Loucy (cell line): ENCODE data around the gene OR2G2.

Source experiments
- H2AFZ ChIP-seq: fragments of 200-600 bp; sonication (generic); 2 replicates; pipeline ENCODE4 v1.6.0; 2016; ENCODE audit warnings: antibody characterized with exemption, mild to moderate bottlenecking, low read length, moderate library complexity
- H3F3A ChIP-seq: fragments of 200-600 bp; 2 replicates; pipeline ENCODE4 v1.6.0; 2016; ENCODE audit warnings: antibody characterized with exemption, low read depth, mild to moderate bottlenecking
- H3K27me3 ChIP-seq: fragments of 200-600 bp; sonication (generic); 2 replicates; pipeline ENCODE4 v1.6.1; 2014; ENCODE audit warnings: low read length, mild to moderate bottlenecking; ENCODE audit not compliant: insufficient read depth, poor library complexity, severe bottlenecking
- H3K36me3 ChIP-seq: fragments of 200-600 bp; sonication (generic); 2 replicates; pipeline ENCODE4 v1.6.1; 2016; ENCODE audit warnings: low read length; ENCODE audit not compliant: insufficient read depth
- H3K4me1 ChIP-seq: fragments of 200-600 bp; sonication (generic); 2 replicates; pipeline ENCODE4 v1.5.1; 2014; ENCODE audit warnings: low read length, mild to moderate bottlenecking; ENCODE audit not compliant: insufficient read depth, poor library complexity, severe bottlenecking
- H3K4me2 ChIP-seq: fragments of 200-600 bp; sonication (generic); 2 replicates; pipeline ENCODE4 v1.6.0; 2014; ENCODE audit warnings: antibody characterized with exemption, low read length, low read depth, mild to moderate bottlenecking; ENCODE audit not compliant: poor library complexity, severe bottlenecking
- H3K4me3 ChIP-seq: fragments of 200-600 bp; sonication (generic); 2 replicates; pipeline ENCODE4 v1.5.1; 2014; ENCODE audit warnings: low read length, mild to moderate bottlenecking, mixed read lengths; ENCODE audit not compliant: poor library complexity, severe bottlenecking
- H3K79me2 ChIP-seq: fragments of 200-600 bp; sonication (generic); 2 replicates; pipeline ENCODE4 v1.6.1; 2014; ENCODE audit warnings: low read length; ENCODE audit not compliant: insufficient read depth
- H3K9ac ChIP-seq: fragments of 200-600 bp; sonication (generic); 2 replicates; pipeline ENCODE4 v1.6.0; 2014; ENCODE audit warnings: mild to moderate bottlenecking, low read depth, low read length, moderate library complexity; ENCODE audit not compliant: poor library complexity, severe bottlenecking
- H3K9me2 ChIP-seq: fragments of 200-600 bp; sonication (generic); replicated peaks from 2 replicates; pipeline ENCODE4 v1.6.1; 2016; ENCODE audit warnings: low read depth, low read length, mixed read lengths
- H3K9me3 ChIP-seq: fragments of 200-600 bp; sonication (generic); 2 replicates; pipeline ENCODE4 v1.6.1; 2014; ENCODE audit warnings: mild to moderate bottlenecking, antibody characterized with exemption, low read length, low read depth; ENCODE audit not compliant: insufficient read depth
- H4K20me1 ChIP-seq: fragments of 200-600 bp; sonication (generic); 2 replicates; pipeline ENCODE4 v1.6.0; 2014; ENCODE audit warnings: antibody characterized with exemption, low read length, mild to moderate bottlenecking; ENCODE audit not compliant: insufficient read depth, poor library complexity, severe bottlenecking
- CTCF ChIP-seq: fragments of 200-600 bp; sonication (generic); conservative IDR thresholded peaks from 2 replicates; pipeline ENCODE4 v1.5.1; 2014; ENCODE audit warnings: mild to moderate bottlenecking, antibody characterized with exemption, low read length
- EZH2phosphoT487 ChIP-seq: fragments of 200-600 bp; IDR thresholded peaks from 2 replicates; pipeline ENCODE4 v1.6.1; 2018; ENCODE audit warnings: antibody characterized with exemption, mild to moderate bottlenecking, moderate library complexity, borderline replicate concordance

The OR2G2 gene

DNA sequence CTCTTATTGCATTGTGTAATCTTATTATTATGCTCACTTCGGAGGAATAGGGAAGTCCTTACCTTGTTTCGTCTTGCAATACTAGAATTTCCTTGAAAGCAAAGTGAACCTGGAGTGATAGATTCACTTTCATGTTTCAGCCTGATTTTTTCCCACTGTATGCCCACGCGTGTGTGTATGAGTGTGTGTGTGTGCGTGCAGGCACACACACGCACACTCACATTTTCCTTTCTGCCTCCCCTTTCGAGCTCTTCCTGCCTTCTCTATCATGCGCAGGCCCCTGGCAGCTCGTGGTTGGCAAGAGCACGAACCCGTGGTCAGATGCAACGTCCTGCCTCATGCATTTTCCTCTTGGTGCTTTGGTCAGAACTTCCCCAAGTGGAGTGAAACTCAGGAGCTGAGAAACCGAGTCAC is 39.4 kb upstream of the OR2G2 start, which contains the start of gene GCSAML:
Gene GCSAML (plus strand): TSS at position 366 of the 414 bp plus-strand sequence. CDS start 58 bp downstream, outside the sequence.
- H3K9me2 ChIP-seq = no peaks in the 10 kb centered on the region
- H2AFZ ChIP-seq = peak within 1 kb of the TSS; percentile 13; the same call in 1 of the 2 replicates
- TF ChIP-seq CTCF = no peak
- TF ChIP-seq EZH2phosphoT487 = no peak
- H3K79me2 ChIP-seq = peaks cover 55% of the 10 kb centered on the region
- H3K36me3 ChIP-seq = no peaks in the 10 kb centered on the region
- no peaks in the 10 kb centered on the region for H3K27me3 ChIP-seq
- peak within 1 kb of the TSS; percentile 92 for H3K4me2 ChIP-seq
- no peaks in the 10 kb centered on the region; the same call in 1 of the 2 replicates for H3F3A ChIP-seq
- H4K20me1 ChIP-seq = peaks cover 27% of the 10 kb centered on the region
- H3K4me1 ChIP-seq = peaks cover 70% of the 10 kb centered on the region
- no peaks in the 10 kb centered on the region for H3K9me3 ChIP-seq
- peak within 1 kb of the TSS; percentile 87 for H3K9ac ChIP-seq
- peak within 1 kb of the TSS; percentile 73 for H3K4me3 ChIP-seq

DNA sequence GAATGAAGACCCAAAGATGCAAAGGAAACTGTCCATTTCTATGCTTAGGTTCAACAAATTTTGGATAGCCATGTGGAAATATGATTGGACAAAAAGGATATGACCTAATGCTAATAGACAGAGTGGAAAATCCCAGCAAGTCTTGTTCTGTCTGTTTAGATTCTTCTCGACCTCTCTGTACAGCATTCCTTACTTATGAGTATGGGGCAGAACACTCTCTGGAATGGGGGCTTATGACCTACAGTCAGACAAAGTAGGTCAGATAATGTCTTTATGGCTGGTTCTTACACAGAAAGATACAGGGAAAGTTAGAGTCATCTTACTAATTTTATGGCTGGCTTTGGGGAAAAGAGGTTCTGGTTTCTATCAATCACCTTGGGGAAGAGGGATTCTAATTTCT is 36.4 kb upstream of the OR2G2 start:
- Histone ChIP-seq H3F3A (peaks cover 1% of the 10 kb centered on the region; the same call in 1 of the 2 replicates), H3K9me3 (no peaks in the 10 kb centered on the region), H3K9ac (peak overlapping the region; percentile 87), H2AFZ (no peak overlapping the region), H3K4me1 (peaks cover 79% of the 10 kb centered on the region), H4K20me1 (peaks cover 56% of the 10 kb centered on the region), H3K79me2 (peaks cover 84% of the 10 kb centered on the region), H3K9me2 (no peaks in the 10 kb centered on the region), H3K4me2 (peak overlapping the region; percentile 92), H3K36me3 (peaks cover 5% of the 10 kb centered on the region), H3K4me3 (peak overlapping the region; percentile 73), H3K27me3 (no peaks in the 10 kb centered on the region)
- TF ChIP-seq CTCF (no peak), EZH2phosphoT487 (no peak)

- Histone ChIP-seq H3K79me2 (peaks cover 89% of the 10 kb centered on the region), H3K4me3 (peak overlapping the region; percentile 73), H4K20me1 (peaks cover 59% of the 10 kb centered on the region), H2AFZ (no peak overlapping the region), H3K9ac (peak overlapping the region; percentile 87), H3K4me1 (peaks cover 80% of the 10 kb centered on the region), H3K9me2 (no peaks in the 10 kb centered on the region), H3K36me3 (peaks cover 10% of the 10 kb centered on the region), H3F3A (peaks cover 4% of the 10 kb centered on the region; the same call in 1 of the 2 replicates), H3K4me2 (peak overlapping the region; percentile 92), H3K27me3 (no peaks in the 10 kb centered on the region), H3K9me3 (no peaks in the 10 kb centered on the region)
- TF ChIP-seq CTCF = no peak
- no peak for TF ChIP-seq EZH2phosphoT487
Measured at GRCh38 chr1:247552231-247552630, 35.9 kb upstream of the OR2G2 start.
